GM12878 (cell line): ENCODE results near the gene ESPNL. TPM values are rescaled to one million over a fixed set of nuclear protein-coding genes. Genes with fewer than 3 reads are reported as not detected.

Experiments used
- ATAC-seq: fragments of 200-7000 bp; cut with Tn5 transposase; 3 replicates; pipeline ENCODE4 v1.9.1; 2020; ENCODE audit warnings: mild to moderate bottlenecking, moderate library complexity
- BruUV-seq: library from RNA; stranded (reverse); fragments of 400-500 nt; replicated peaks from 2 replicates; lab custom pipeline; 2021; lab: Mats Ljungman, UMichigan
- CTCF ChIA-PET: fragments of 300-600 bp; sonication (Branson Sonifier 250); formaldehyde crosslinking; extraction: SDS; loops from one replicate; lab custom pipeline; 2021; ENCODE audit warnings: inconsistent platforms; lab: Yijun Ruan, JAX
- POLR2A ChIA-PET: fragments of 350-600 bp; formaldehyde crosslinking; extraction: SDS; loops from one replicate; lab custom pipeline; 2021; ENCODE audit warnings: inconsistent platforms; lab: Charles Lee
- RAD21 ChIA-PET: fragments of 300-600 bp; sonication (Branson Sonifier 250); formaldehyde crosslinking; loops from one replicate; lab custom pipeline; 2023; ENCODE audit warnings: antibody characterized with exemption; ENCODE audit not compliant: unreplicated experiment; lab: Charles Lee
- SMC1A ChIA-PET: fragments of 300-600 bp; sonication (Branson Sonifier 250); formaldehyde crosslinking; loops from one replicate; lab custom pipeline; 2023; ENCODE audit not compliant: unreplicated experiment, uncharacterized antibody; lab: Charles Lee
- DNase-seq: peaks from one replicate; pipeline ENCODE4 v3.0.0-alpha.2; 2011; ENCODE audit warnings: low read depth, low spot score
- FAIRE-seq: peaks from 3 replicates; lab custom pipeline; 2011; peaks lifted over from hg19 to GRCh38; lab: Jason Lieb, UNC
- H2AFZ ChIP-seq: 2 replicates; pipeline ENCODE4 v1.6.0; 2011; ENCODE audit warnings: low read depth, low read length, control low read depth; ENCODE audit not compliant: control insufficient read depth
- H3K27ac ChIP-seq: 2 replicates; pipeline ENCODE4 v1.5.1; 2011; ENCODE audit warnings: control low read depth; ENCODE audit not compliant: control insufficient read depth, insufficient read depth
- H3K27me3 ChIP-seq, 2 experiments: replicated peaks in 1 of 2; 2 replicates each; pipeline versions ENCODE4 v1.6.0 to v1.6.1; 2011; ENCODE audit warnings: low read length in 1 of 2; ENCODE audit not compliant: control insufficient read depth in 2 of 2, insufficient read depth in 2 of 2
- H3K36me3 ChIP-seq, 2 experiments: 2 replicates each; pipeline ENCODE4 v1.5.1; 2011; ENCODE audit warnings: low read length in 1 of 2; ENCODE audit not compliant: control insufficient read depth in 2 of 2, insufficient read depth in 2 of 2
- H3K4me1 ChIP-seq: 2 replicates; pipeline ENCODE4 v1.6.1; 2011; ENCODE audit warnings: mild to moderate bottlenecking, low read length, moderate library complexity, mixed read lengths; ENCODE audit not compliant: control insufficient read depth, insufficient read depth
- H3K4me2 ChIP-seq: 2 replicates; pipeline ENCODE4 v1.6.0; 2011; ENCODE audit warnings: control low read depth; ENCODE audit not compliant: control insufficient read depth, insufficient read depth
- H3K4me3 ChIP-seq: fragments of 200-600 bp; sonication (generic); 2 replicates; pipeline ENCODE4 v1.5.1; 2016
- H3K79me2 ChIP-seq: 2 replicates; pipeline ENCODE4 v1.6.0; 2011; ENCODE audit warnings: low read length; ENCODE audit not compliant: control insufficient read depth, insufficient read depth
- H3K9ac ChIP-seq: 2 replicates; pipeline ENCODE4 v1.8.0; 2011; ENCODE audit warnings: low read length, control low read depth, mixed read lengths; ENCODE audit not compliant: control insufficient read depth, insufficient read depth
- H3K9me3 ChIP-seq: replicated peaks from 3 replicates; pipeline ENCODE4 v1.5.1; 2011; ENCODE audit warnings: mild to moderate bottlenecking, low read length; ENCODE audit not compliant: control insufficient read depth, insufficient read depth
- H4K20me1 ChIP-seq: 2 replicates; pipeline ENCODE4 v1.6.0; 2011; ENCODE audit not compliant: control insufficient read depth, insufficient read depth
- BHLHE40 ChIP-seq, 2 experiments: fragments of 450-650 bp in 1 of 2; IDR thresholded peaks; 2 replicates each; pipeline ENCODE4 v1.6.1; 2011 to 2017; ENCODE audit warnings: low read depth in 2 of 2, borderline replicate concordance in 1 of 2, improper control_type of control experiment in 1 of 2, low read length in 1 of 2, mild to moderate bottlenecking in 1 of 2
- CBX5 ChIP-seq: sonication (generic); IDR thresholded peaks from 2 replicates; pipeline ENCODE4 v1.6.1; 2016; ENCODE audit warnings: low read depth, moderate library complexity, mild to moderate bottlenecking, inconsistent platforms
- EP300 ChIP-seq, 2 experiments: fragments of 150-350 bp in 1 of 2; IDR thresholded peaks; 2 replicates each; pipeline ENCODE4 v1.6.1; 2011 to 2012; ENCODE audit warnings: low read depth in 2 of 2, low read length in 2 of 2, borderline replicate concordance in 1 of 2, improper control_type of control experiment in 1 of 2, inconsistent platforms in 1 of 2; ENCODE audit not compliant: control insufficient read depth in 1 of 2
- ESRRA ChIP-seq: IDR thresholded peaks from 2 replicates; pipeline ENCODE4 v1.6.1; 2012; ENCODE audit warnings: mild to moderate bottlenecking, low read length, improper control_type of control experiment
- EZH2 ChIP-seq: IDR thresholded peaks from 2 replicates; pipeline ENCODE4 v1.6.1; 2012; ENCODE audit warnings: low read depth, mild to moderate bottlenecking, control low read depth, inconsistent platforms, low read length, borderline replicate concordance; ENCODE audit not compliant: control insufficient read depth
- GABPA ChIP-seq: IDR thresholded peaks from 2 replicates; pipeline ENCODE4 v1.6.1; 2014; ENCODE audit warnings: antibody characterized with exemption, low read depth, mild to moderate bottlenecking, inconsistent platforms
- KDM1A ChIP-seq: fragments of 200-600 bp; sonication (generic); IDR thresholded peaks from 2 replicates; pipeline ENCODE4 v1.6.1; 2016; ENCODE audit warnings: borderline replicate concordance
- MTA2 ChIP-seq: fragments of 450-650 bp; IDR thresholded peaks from 2 replicates; pipeline ENCODE4 v1.6.1; 2016; ENCODE audit warnings: low read depth, mild to moderate bottlenecking, moderate library complexity
- MYB ChIP-seq: fragments of 150-350 bp; IDR thresholded peaks from 2 replicates; pipeline ENCODE4 v1.6.1; 2014; ENCODE audit warnings: mild to moderate bottlenecking, low read depth, low read length, borderline replicate concordance
- POLR2A ChIP-seq: IDR thresholded peaks from 2 replicates; pipeline ENCODE4 v1.6.1; 2011; ENCODE audit warnings: low read depth, mild to moderate bottlenecking, low read length
- RAD21 ChIP-seq: IDR thresholded peaks from 2 replicates; pipeline ENCODE4 v1.6.1; 2011; ENCODE audit warnings: mild to moderate bottlenecking, low read depth, low read length, moderate library complexity; ENCODE audit not compliant: insufficient read depth
- RCOR1 ChIP-seq: conservative IDR thresholded peaks from 2 replicates; pipeline ENCODE4 v1.6.1; 2012; ENCODE audit warnings: low read depth, low read length, improper control_type of control experiment
- RELA ChIP-seq: fragments of 450-650 bp; IDR thresholded peaks from 2 replicates; pipeline ENCODE4 v1.8.0; 2014; ENCODE audit warnings: borderline replicate concordance; ENCODE audit not compliant: partially characterized antibody
- WRNIP1 ChIP-seq: IDR thresholded peaks from 2 replicates; pipeline ENCODE4 v1.6.1; 2011; ENCODE audit warnings: low read depth, low read length, improper control_type of control experiment, borderline replicate concordance
- WGBS: methylation state at CpG from one replicate; pipeline ENCODE4 v1.1.6; 2016; ENCODE audit warnings: low lambda C conversion rate; ENCODE audit not compliant: insufficient replicate concordance, insufficient coverage; ENCODE audit errors: missing lambda C conversion rate; 5-methylcytosine and 5-hydroxymethylcytosine counted together
- in situ Hi-C: fragments of 300-500 bp; cut with MboI; formaldehyde crosslinking; loops from 9 replicates; pipeline ENCODE4 v1.14.3; 2018; ENCODE audit warnings: mixed read lengths
- intact Hi-C: fragments of 100-400 bp; cut with micrococcal nuclease; formaldehyde crosslinking; loops from one replicate; pipeline ENCODE4 v1.14.2; 2022; ENCODE audit not compliant: unreplicated experiment
- polyA plus RNA-seq, 11 experiments: library from polyadenylated mRNA; depleted of rRNA in 4 of 11; unstranded in 6 of 11; stranded (reverse) in 5 of 11; fragments of >200 nt; fragmentation: Nextera tagmentation in 4 of 11; fragmentation: Illumina TruSeq in 1 of 11; extraction: Ambion mirVana in 4 of 11; extraction: Trizol in 1 of 11; gene quantifications; 1 replicate in 1 of 11; 2 replicates in 10 of 11; pipeline versions ENCODE4 v1.2.1 to v1.2.3, GENCODE V29; 2011 to 2016; ENCODE audit warnings: inconsistent platforms in 2 of 11, missing spikeins in 2 of 11, low read depth in 1 of 11
- total RNA-seq, 4 experiments: library from RNA; depleted of rRNA in 3 of 4; stranded (reverse); fragments of >200 nt in 3 of 4; fragmentation: Illumina TruSeq in 1 of 4; extraction: Trizol in 1 of 4; gene quantifications; 2 replicates each; pipeline versions ENCODE4 v1.2.1 to v1.2.3, GENCODE V29; 2013 to 2021
- TF ChIP-seq, protein P1 (sequence below): fragments of 450-650 bp; IDR thresholded peaks from 2 replicates; pipeline ENCODE4 v1.6.1; 2017; ENCODE audit warnings: borderline replicate concordance
- TF ChIP-seq, protein P2 (sequence below): fragments of 450-650 bp; IDR thresholded peaks from 2 replicates; pipeline ENCODE4 v1.6.1; 2016; ENCODE audit warnings: mild to moderate bottlenecking

Gene ESPNL
- total and polyA plus RNA-seq, 10 of the 15 experiments (the other 5 are each of a cell fraction or from before 2014, with no cell fraction given) = 0.05 to 0.94 (median 0.36) TPM; not detected in 3

DNA sequence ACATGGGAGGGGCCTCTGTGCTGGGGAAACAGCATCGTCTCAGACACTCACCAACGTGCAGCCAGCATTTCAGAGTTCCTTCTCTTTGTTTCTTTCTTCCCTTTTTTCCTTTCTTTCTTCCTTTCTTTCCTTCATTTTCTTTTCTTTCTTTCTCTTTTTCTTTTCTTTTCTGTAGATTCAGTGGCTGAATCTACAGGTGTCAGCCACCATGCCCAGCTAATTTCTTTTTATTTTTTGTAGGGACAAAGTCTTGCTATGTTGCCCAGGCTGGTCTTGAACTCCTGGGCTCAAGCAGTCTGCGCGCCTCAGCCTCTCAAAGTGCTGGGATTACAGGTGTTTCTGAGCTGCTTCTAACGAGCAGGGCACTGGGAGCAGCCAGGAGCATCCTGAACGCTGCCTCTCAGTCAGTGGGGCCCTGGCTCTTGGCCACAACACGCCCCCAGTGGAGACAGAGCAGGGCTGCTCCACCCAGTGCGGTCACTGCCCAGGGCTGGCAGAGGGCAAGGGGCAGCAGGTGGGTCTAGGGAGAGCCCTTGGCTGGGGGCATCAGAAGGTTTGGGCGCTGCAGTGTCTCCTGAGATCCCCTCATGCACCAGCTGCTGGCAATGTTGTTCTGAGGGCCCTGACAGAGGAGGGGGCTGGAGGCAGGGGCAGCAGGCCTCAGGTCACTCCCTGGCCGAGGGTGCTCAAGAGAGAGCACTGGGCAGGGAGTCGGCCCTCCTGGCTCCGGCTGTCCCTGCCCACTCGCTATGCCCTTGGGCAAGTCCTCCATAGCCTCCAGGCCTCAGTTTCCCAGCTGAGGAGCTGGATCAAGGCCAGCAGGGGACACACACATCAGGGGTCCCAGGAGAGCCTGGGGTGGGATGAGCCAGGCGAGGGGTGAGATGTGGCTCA lies 33.6 kb downstream of the ESPNL start:
- H3K4me3 ChIP-seq = no peak overlapping the region
- no peak overlapping the region for H2AFZ ChIP-seq
- H3K27ac ChIP-seq = no peak overlapping the region
- H3K4me1 ChIP-seq = no peaks in the 10 kb centered on the region
- POLR2A ChIA-PET = no interaction called here
- H3K36me3 ChIP-seq = no peaks in the 10 kb centered on the region
- no peak overlapping the region for H3K9ac ChIP-seq
- WGBS = 12% methylated on average over 14 of the region's 14 CpGs
- no peaks in the 10 kb centered on the region for H3K27me3 ChIP-seq
- RAD21 ChIA-PET = interaction anchor here (0.7 to 1.0 kb wide), 2 partner anchors 56 to 126 kb away, joined by 3 to 4 read pairs; no protein-coding TSS in a partner anchor
- CTCF ChIA-PET = interaction anchor here (2.0 kb wide), 1 partner anchor 130 kb away, joined by 5 read pairs; no protein-coding TSS in a partner anchor
- TF ChIP-seq GABPA (no peak), KDM1A (no peak), CBX5 (no peak), RELA (no peak), ESRRA (no peak), BHLHE40 (IDR thresholded peaks at IDR 0.05; ENCODE audit: borderline replicate concordance in 1 of 2, low read depth in 2 of 2, low read length in 1 of 2) (no peak), RAD21 (no peak), EP300 (IDR thresholded peaks at IDR 0.05; ENCODE audit: borderline replicate concordance in 1 of 2, control insufficient read depth in 1 of 2, low read depth in 2 of 2, low read length in 2 of 2) (no peak), POLR2A (no peak), WRNIP1 (no peak), RCOR1 (no peak), MYB (no peak), EZH2 (no peak), MTA2 (no peak)
- TF ChIP-seq, protein P1, sequence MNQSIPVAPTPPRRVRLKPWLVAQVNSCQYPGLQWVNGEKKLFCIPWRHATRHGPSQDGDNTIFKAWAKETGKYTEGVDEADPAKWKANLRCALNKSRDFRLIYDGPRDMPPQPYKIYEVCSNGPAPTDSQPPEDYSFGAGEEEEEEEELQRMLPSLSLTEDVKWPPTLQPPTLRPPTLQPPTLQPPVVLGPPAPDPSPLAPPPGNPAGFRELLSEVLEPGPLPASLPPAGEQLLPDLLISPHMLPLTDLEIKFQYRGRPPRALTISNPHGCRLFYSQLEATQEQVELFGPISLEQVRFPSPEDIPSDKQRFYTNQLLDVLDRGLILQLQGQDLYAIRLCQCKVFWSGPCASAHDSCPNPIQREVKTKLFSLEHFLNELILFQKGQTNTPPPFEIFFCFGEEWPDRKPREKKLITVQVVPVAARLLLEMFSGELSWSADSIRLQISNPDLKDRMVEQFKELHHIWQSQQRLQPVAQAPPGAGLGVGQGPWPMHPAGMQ = no peak
- TF ChIP-seq, protein P2, sequence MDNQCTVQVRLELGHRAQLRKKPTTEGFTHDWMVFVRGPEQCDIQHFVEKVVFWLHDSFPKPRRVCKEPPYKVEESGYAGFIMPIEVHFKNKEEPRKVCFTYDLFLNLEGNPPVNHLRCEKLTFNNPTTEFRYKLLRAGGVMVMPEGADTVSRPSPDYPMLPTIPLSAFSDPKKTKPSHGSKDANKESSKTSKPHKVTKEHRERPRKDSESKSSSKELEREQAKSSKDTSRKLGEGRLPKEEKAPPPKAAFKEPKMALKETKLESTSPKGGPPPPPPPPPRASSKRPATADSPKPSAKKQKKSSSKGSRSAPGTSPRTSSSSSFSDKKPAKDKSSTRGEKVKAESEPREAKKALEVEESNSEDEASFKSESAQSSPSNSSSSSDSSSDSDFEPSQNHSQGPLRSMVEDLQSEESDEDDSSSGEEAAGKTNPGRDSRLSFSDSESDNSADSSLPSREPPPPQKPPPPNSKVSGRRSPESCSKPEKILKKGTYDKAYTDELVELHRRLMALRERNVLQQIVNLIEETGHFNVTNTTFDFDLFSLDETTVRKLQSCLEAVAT = no peak
- no peaks in the 10 kb centered on the region for H4K20me1 ChIP-seq
- SMC1A ChIA-PET = no interaction called here
- no peak for FAIRE-seq
- H3K4me2 ChIP-seq = no peak overlapping the region
- BruUV-seq = no TSS peak
- intact Hi-C loops (no loop called here), in situ Hi-C loops (no loop called here)
- no peaks in the 10 kb centered on the region for H3K79me2 ChIP-seq
- ATAC-seq = peak; percentile 41; the same call in 2 of the 3 replicates
- no peak for DNase-seq
- H3K9me3 ChIP-seq = no peaks in the 10 kb centered on the region
